A673 (cell line): Measurements from ENCODE around the gene TTC39B. TPM values are rescaled to one million over a fixed set of nuclear protein-coding genes. Genes with fewer than 3 reads are reported as not detected.

Experiments used
- BruUV-seq: library from RNA; stranded (reverse); fragments of 400-500 nt; replicated peaks from 2 replicates; lab custom pipeline; 2021; lab: Mats Ljungman, UMichigan
- CTCF ChIA-PET: fragments of 300-600 bp; sonication (Branson Sonifier 250); formaldehyde crosslinking; loops from one replicate; lab custom pipeline; 2022; ENCODE audit warnings: antibody characterized with exemption; lab: Charles Lee
- POLR2A ChIA-PET: fragments of 300-600 bp; sonication (Branson Sonifier 250); formaldehyde crosslinking; loops from one replicate; lab custom pipeline; 2022; ENCODE audit warnings: antibody characterized with exemption; ENCODE audit not compliant: low non-redundant PET; lab: Charles Lee
- DNase-seq: peaks from one replicate; pipeline ENCODE4 v3.0.0-alpha.2; 2015; ENCODE audit warnings: low spot score
- H3K27ac ChIP-seq: fragments of 200-600 bp; sonication (generic); 2 replicates; pipeline ENCODE4 v1.5.1; 2016; ENCODE audit warnings: mixed run types, low read depth, mild to moderate bottlenecking, mixed read lengths, antibody characterized with exemption, low read length; ENCODE audit not compliant: poor library complexity, severe bottlenecking
- H3K27me3 ChIP-seq: fragments of 200-600 bp; sonication (generic); replicated peaks from 2 replicates; pipeline ENCODE4 v1.6.1; 2017; ENCODE audit warnings: mixed run types, low read depth, mild to moderate bottlenecking, mixed read lengths, antibody characterized with exemption, low read length; ENCODE audit not compliant: insufficient read depth, poor library complexity
- H3K36me3 ChIP-seq: fragments of 200-600 bp; sonication (generic); 2 replicates; pipeline ENCODE4 v1.6.1; 2016; ENCODE audit warnings: mixed run types, mild to moderate bottlenecking, mixed read lengths, antibody characterized with exemption, low read length; ENCODE audit not compliant: insufficient read depth, poor library complexity, severe bottlenecking
- H3K4me1 ChIP-seq: fragments of 200-600 bp; sonication (generic); 2 replicates; pipeline ENCODE4 v1.6.1; 2017; ENCODE audit warnings: mixed run types, mild to moderate bottlenecking, mixed read lengths, antibody characterized with exemption, low read length; ENCODE audit not compliant: insufficient read depth, poor library complexity, severe bottlenecking
- H3K4me3 ChIP-seq: fragments of 200-600 bp; sonication (generic); 2 replicates; pipeline ENCODE4 v1.5.1; 2016; ENCODE audit warnings: low read depth, mixed run types, mild to moderate bottlenecking, mixed read lengths, low read length; ENCODE audit not compliant: poor library complexity, severe bottlenecking
- H3K9me3 ChIP-seq: fragments of 200-600 bp; sonication (generic); 2 replicates; pipeline ENCODE4 v1.6.1; 2016; ENCODE audit warnings: mixed run types, low read depth, mild to moderate bottlenecking, mixed read lengths, antibody characterized with exemption, low read length; ENCODE audit not compliant: poor library complexity, severe bottlenecking
- CTCF ChIP-seq: fragments of 300-800, 200-600 bp; sonication (generic); conservative IDR thresholded peaks from 2 replicates; pipeline ENCODE4 v1.5.1; 2017; ENCODE audit warnings: low read depth, mild to moderate bottlenecking, antibody characterized with exemption, low read length, moderate library complexity, mixed read lengths
- EZH2 ChIP-seq: fragments of 200-600 bp; sonication (generic); IDR thresholded peaks from 2 replicates; pipeline ENCODE4 v1.6.1; 2017; ENCODE audit warnings: borderline replicate concordance, low read depth, mild to moderate bottlenecking, mixed read lengths, antibody characterized with exemption, low read length; ENCODE audit not compliant: poor library complexity, severe bottlenecking
- intact Hi-C: fragments of 100-400 bp; cut with micrococcal nuclease; formaldehyde crosslinking; loops from one replicate; pipeline ENCODE4 v1.10.0; 2022; ENCODE audit not compliant: unreplicated experiment
- total RNA-seq: library from RNA; stranded (reverse); gene quantifications from 2 replicates; pipeline ENCODE4 v1.2.3, GENCODE V29; 2021

TTC39B gene
- total RNA-seq, 1 experiment from 2014 or later: 0.52 TPM

- Histone ChIP-seq H3K9me3 (no peaks in the 10 kb centered on the region), H3K4me1 (no peaks in the 10 kb centered on the region), H3K27ac (no peak overlapping the region), H3K27me3 (no peaks in the 10 kb centered on the region), H3K4me3 (no peak overlapping the region), H3K36me3 (no peaks in the 10 kb centered on the region)
- intact Hi-C loops: no loop called here
- ChIA-PET POLR2A (no interaction called here), CTCF (no interaction called here)
- TF ChIP-seq EZH2: no peak
- TF ChIP-seq CTCF: no peak
- peak; percentile 7 for DNase-seq
- BruUV-seq: no TSS peak
Observed at GRCh38 chr9:15253197-15253596, 53.8 kb downstream of the TTC39B start.

GRCh38 chr9:15249981-15250380 lies 57.0 kb downstream of the TTC39B start:
- Histone ChIP-seq H3K4me1 (no peaks in the 10 kb centered on the region), H3K27me3 (no peaks in the 10 kb centered on the region), H3K36me3 (no peaks in the 10 kb centered on the region), H3K4me3 (no peak overlapping the region), H3K27ac (no peak overlapping the region), H3K9me3 (no peaks in the 10 kb centered on the region)
- TF ChIP-seq EZH2 (no peak), CTCF (no peak)
- intact Hi-C loops: no loop called here
- ChIA-PET POLR2A (no interaction called here), CTCF (no interaction called here)
- DNase-seq: no peak
- BruUV-seq: no TSS peak

GRCh38 chr9:15249042-15249818 lies 57.8 kb downstream of the TTC39B start:
- no peaks in the 10 kb centered on the region for H3K27me3 ChIP-seq
- no peaks in the 10 kb centered on the region for H3K36me3 ChIP-seq
- no peak for DNase-seq
- ChIA-PET CTCF (no interaction called here), POLR2A (no interaction called here)
- H3K4me3 ChIP-seq: no peak overlapping the region
- TF ChIP-seq CTCF: no peak
- TF ChIP-seq EZH2: no peak
- no peaks in the 10 kb centered on the region for H3K9me3 ChIP-seq
- H3K4me1 ChIP-seq: no peaks in the 10 kb centered on the region
- H3K27ac ChIP-seq: no peak overlapping the region
- intact Hi-C loops: no loop called here
- no TSS peak for BruUV-seq
